ENCODE results near the gene KIRREL3. TPM values are rescaled to one million over a fixed set of nuclear protein-coding genes. Genes with fewer than 3 reads are reported as not detected.

KIRREL3 gene
- total RNA-seq, 2 donors from 2014 or later, result 0.61 to 0.64 TPM

- Histone ChIP-seq H3K9me3 (no peaks in the 10 kb centered on the region), H3K27ac (no peak overlapping the region), H3K9ac (ENCODE audit: low read depth in 2 of 2, low read length in 2 of 2) (no peak overlapping the region), H3K4me3 (no peak overlapping the region), H3K36me3 (no peaks in the 10 kb centered on the region), H3K4me1 (no peaks in the 10 kb centered on the region), H3K27me3 (no peaks in the 10 kb centered on the region)
- DNase-seq, result no peak
- intact Hi-C loops (cut with DNase I), result no loop called here
- no peak for TF ChIP-seq CTCF (IDR thresholded peaks at IDR 0.05)
These were observed 107.8 kb downstream of the KIRREL3 start for GRCh38 chr11:126892756-126893155.

- H3K27ac ChIP-seq, result no peak overlapping the region
- intact Hi-C loops (cut with DNase I), result no loop called here
- H3K4me1 ChIP-seq, result no peaks in the 10 kb centered on the region
- H3K27me3 ChIP-seq, result no peaks in the 10 kb centered on the region
- no peaks in the 10 kb centered on the region for H3K36me3 ChIP-seq
- no peak for DNase-seq
- TF ChIP-seq CTCF (IDR thresholded peaks at IDR 0.05), result no peak
- H3K9me3 ChIP-seq, result no peaks in the 10 kb centered on the region
- no peak overlapping the region for H3K9ac ChIP-seq (ENCODE audit: low read depth in 2 of 2, low read length in 2 of 2)
- no peak overlapping the region for H3K4me3 ChIP-seq
These were observed 108.9 kb downstream of the KIRREL3 start for GRCh38 chr11:126891556-126892217.

- intact Hi-C loops (cut with DNase I), result no loop called here
- H3K27me3 ChIP-seq, result no peaks in the 10 kb centered on the region
- no peaks in the 10 kb centered on the region for H3K4me1 ChIP-seq
- TF ChIP-seq CTCF (IDR thresholded peaks at IDR 0.05), result no peak
- no peak overlapping the region for H3K27ac ChIP-seq
- H3K4me3 ChIP-seq, result no peak overlapping the region
- H3K9me3 ChIP-seq, result no peaks in the 10 kb centered on the region
- no peak for DNase-seq
- no peak overlapping the region for H3K9ac ChIP-seq (ENCODE audit: low read depth in 2 of 2, low read length in 2 of 2)
- H3K36me3 ChIP-seq, result no peaks in the 10 kb centered on the region
These were observed 110.0 kb downstream of the KIRREL3 start for GRCh38 chr11:126890561-126890960.

DNA sequence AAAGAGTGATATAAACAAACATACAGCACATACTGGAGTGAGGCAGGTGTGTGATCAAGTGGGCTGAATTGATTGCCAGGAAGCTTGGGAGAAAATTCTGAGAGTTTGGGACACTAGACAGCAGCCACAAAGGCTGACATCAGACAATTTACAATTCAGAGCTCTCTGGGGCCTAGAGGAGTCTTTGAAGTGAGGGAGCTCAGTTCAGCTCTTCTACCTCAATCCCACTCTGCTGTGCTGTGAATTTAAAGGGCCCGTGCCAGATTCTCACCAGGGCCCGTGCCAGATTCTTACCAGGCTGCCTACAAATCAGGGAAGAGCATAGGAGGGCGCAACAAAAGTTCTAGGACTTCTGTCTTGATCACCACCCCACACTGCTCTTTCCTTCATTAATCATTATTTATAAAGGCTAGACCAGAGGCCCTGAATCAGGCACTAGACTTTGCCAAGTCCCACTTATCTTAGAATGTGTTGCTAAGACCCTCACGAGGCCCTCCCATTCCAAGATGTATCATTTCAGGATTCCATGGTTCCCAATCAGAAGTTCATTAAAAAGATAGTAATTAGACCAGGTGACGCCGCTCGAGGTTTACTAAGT, 112.4 kb downstream of the KIRREL3 start:
- Histone ChIP-seq H3K4me3 (no peak overlapping the region), H3K9ac (ENCODE audit: low read depth in 2 of 2, low read length in 2 of 2) (no peak overlapping the region), H3K9me3 (no peaks in the 10 kb centered on the region), H3K36me3 (no peaks in the 10 kb centered on the region), H3K27me3 (no peaks in the 10 kb centered on the region), H3K4me1 (no peaks in the 10 kb centered on the region), H3K27ac (no peak overlapping the region)
- intact Hi-C loops (cut with DNase I), result no loop called here
- DNase-seq, result no peak
- TF ChIP-seq CTCF (IDR thresholded peaks at IDR 0.05), result no peak

DNA sequence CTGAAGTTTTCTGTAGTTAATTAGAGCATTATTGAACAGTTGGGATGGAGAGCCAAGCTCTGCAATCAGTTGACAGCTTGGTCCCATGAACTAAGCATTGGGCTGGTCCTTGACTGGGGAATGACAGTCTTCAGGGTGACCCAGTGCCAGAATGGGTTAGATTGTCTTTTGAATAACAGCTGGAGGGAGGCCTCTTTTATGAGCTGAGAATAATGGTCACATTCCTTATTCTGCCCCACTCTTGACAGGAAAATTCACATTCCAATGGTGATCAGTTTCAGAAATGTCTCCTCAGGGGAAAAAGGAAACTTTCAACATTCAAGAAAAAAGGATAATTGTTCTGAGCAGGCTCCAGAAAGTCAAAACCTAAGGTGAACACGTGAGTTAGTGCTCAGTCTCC, 113.9 kb downstream of the KIRREL3 start:
- Histone ChIP-seq H3K4me1 (no peaks in the 10 kb centered on the region), H3K9ac (ENCODE audit: low read depth in 2 of 2, low read length in 2 of 2) (no peak overlapping the region), H3K9me3 (no peaks in the 10 kb centered on the region), H3K4me3 (no peak overlapping the region), H3K27ac (no peak overlapping the region), H3K36me3 (no peaks in the 10 kb centered on the region), H3K27me3 (no peaks in the 10 kb centered on the region)
- DNase-seq, result no peak
- intact Hi-C loops (cut with DNase I), result no loop called here
- no peak for TF ChIP-seq CTCF (IDR thresholded peaks at IDR 0.05)
